ENCODE measurements around the gene HCN2. TPM values are rescaled to one million over a fixed set of nuclear protein-coding genes. Genes with fewer than 3 reads are reported as not detected.
"Not testable (repeated sequence)": the region's sequence is repeated elsewhere in the genome, so short reads cannot be mapped to it uniquely, and the experiment has no call there.

HCN2 gene
- total RNA-seq, 1 donor from 2014 or later, result 5.5 TPM

GRCh38 chr19:604355-604754, 14.7 kb downstream of the HCN2 start:
- no peaks in the 10 kb centered on the region for H3K4me1 Mint-ChIP-seq (ENCODE audit: low read depth, unreplicated experiment)
- no peak overlapping the region for H3K27ac Mint-ChIP-seq (ENCODE audit: unreplicated experiment)
- Histone ChIP-seq H3K9ac (ENCODE audit: low read length) (no peak overlapping the region), H3K4me2 (ENCODE audit: low read length) (no peak overlapping the region), H2AFZ (ENCODE audit: low read depth, low read length) (no peak overlapping the region), H4K20me1 (ENCODE audit: insufficient read depth, low read length) (no peaks in the 10 kb centered on the region), H3K79me2 (ENCODE audit: insufficient read depth, low read length) (no peaks in the 10 kb centered on the region), H3K4me3 (ENCODE audit: insufficient read depth, low read depth, low read length) (no peak overlapping the region), H3K27me3 (ENCODE audit: insufficient read depth, low read length) (no peaks in the 10 kb centered on the region), H3K9me3 (ENCODE audit: insufficient read depth, low read depth, low read length) (no peaks in the 10 kb centered on the region), H3K27ac (ENCODE audit: low read depth, low read length) (no peak overlapping the region), H3K36me3 (ENCODE audit: insufficient read depth, low read length) (no peaks in the 10 kb centered on the region), H3K4me1 (ENCODE audit: insufficient read depth, low read length) (no peaks in the 10 kb centered on the region)
- peaks cover 8% of the 10 kb centered on the region for H3K9me3 Mint-ChIP-seq (ENCODE audit: unreplicated experiment)
- FAIRE-seq (no peak), DNase-seq (ENCODE audit: low read depth) (no peak)
- H3K4me3 Mint-ChIP-seq (ENCODE audit: unreplicated experiment), result no peak overlapping the region
- TF ChIP-seq EZH2 (IDR thresholded peaks at IDR 0.05; ENCODE audit: insufficient read depth, low read length) (no peak), CTCF (IDR thresholded peaks at IDR 0.05; ENCODE audit: insufficient read depth, low read depth, low read length) (no peak)
- peaks cover 6% of the 10 kb centered on the region for H3K36me3 Mint-ChIP-seq (ENCODE audit: low read depth, unreplicated experiment)
- H3K27me3 Mint-ChIP-seq (ENCODE audit: low read depth, unreplicated experiment), result no peaks in the 10 kb centered on the region

GRCh38 chr19:605061-605971, 15.6 kb downstream of the HCN2 start:
- not testable (repeated sequence) for H3K27ac Mint-ChIP-seq (ENCODE audit: unreplicated experiment); H3K27me3 ChIP-seq (ENCODE audit: insufficient read depth, low read length); H3K4me1 ChIP-seq (ENCODE audit: insufficient read depth, low read length); H3K4me2 ChIP-seq (ENCODE audit: low read length); H4K20me1 ChIP-seq (ENCODE audit: insufficient read depth, low read length); H3K27me3 Mint-ChIP-seq (ENCODE audit: low read depth, unreplicated experiment); H3K36me3 Mint-ChIP-seq (ENCODE audit: low read depth, unreplicated experiment); H3K4me1 Mint-ChIP-seq (ENCODE audit: low read depth, unreplicated experiment); H3K9me3 Mint-ChIP-seq (ENCODE audit: unreplicated experiment); FAIRE-seq; H3K79me2 ChIP-seq (ENCODE audit: insufficient read depth, low read length); H3K4me3 ChIP-seq (ENCODE audit: insufficient read depth, low read depth, low read length); H3K9me3 ChIP-seq (ENCODE audit: insufficient read depth, low read depth, low read length); DNase-seq (ENCODE audit: low read depth); H3K4me3 Mint-ChIP-seq (ENCODE audit: unreplicated experiment); H3K36me3 ChIP-seq (ENCODE audit: insufficient read depth, low read length); H3K9ac ChIP-seq (ENCODE audit: low read length); H2AFZ ChIP-seq (ENCODE audit: low read depth, low read length); H3K27ac ChIP-seq (ENCODE audit: low read depth, low read length)

GRCh38 chr19:607301-608154, 17.8 kb downstream of the HCN2 start:
- Histone ChIP-seq H3K36me3 (ENCODE audit: insufficient read depth, low read length) (no peaks in the 10 kb centered on the region), H3K79me2 (ENCODE audit: insufficient read depth, low read length) (no peaks in the 10 kb centered on the region), H3K9ac (ENCODE audit: low read length) (no peak overlapping the region), H3K4me1 (ENCODE audit: insufficient read depth, low read length) (peaks cover 19% of the 10 kb centered on the region), H3K4me2 (ENCODE audit: low read length) (no peak overlapping the region), H3K27me3 (ENCODE audit: insufficient read depth, low read length) (no peaks in the 10 kb centered on the region), H2AFZ (ENCODE audit: low read depth, low read length) (no peak overlapping the region), H3K4me3 (ENCODE audit: insufficient read depth, low read depth, low read length) (no peak overlapping the region), H3K9me3 (ENCODE audit: insufficient read depth, low read depth, low read length) (no peaks in the 10 kb centered on the region), H3K27ac (ENCODE audit: low read depth, low read length) (no peak overlapping the region), H4K20me1 (ENCODE audit: insufficient read depth, low read length) (no peaks in the 10 kb centered on the region)
- H3K4me1 Mint-ChIP-seq (ENCODE audit: low read depth, unreplicated experiment), result peaks cover 3% of the 10 kb centered on the region
- H3K4me3 Mint-ChIP-seq (ENCODE audit: unreplicated experiment), result no peak overlapping the region
- no peak overlapping the region for H3K27ac Mint-ChIP-seq (ENCODE audit: unreplicated experiment)
- DNase-seq (ENCODE audit: low read depth) (no peak), FAIRE-seq (no peak)
- TF ChIP-seq EZH2 (IDR thresholded peaks at IDR 0.05; ENCODE audit: insufficient read depth, low read length) (no peak), CTCF (IDR thresholded peaks at IDR 0.05; ENCODE audit: insufficient read depth, low read depth, low read length) (no peak)
- no peaks in the 10 kb centered on the region for H3K27me3 Mint-ChIP-seq (ENCODE audit: low read depth, unreplicated experiment)
- H3K9me3 Mint-ChIP-seq (ENCODE audit: unreplicated experiment), result no peaks in the 10 kb centered on the region
- H3K36me3 Mint-ChIP-seq (ENCODE audit: low read depth, unreplicated experiment), result peaks cover under 1% of the 10 kb centered on the region
